GM10248 (cell line): ENCODE results near the gene TRIM34.

ENCODE experiments used
- CTCF ChIA-PET: fragments of 300-600 bp; sonication (Branson Sonifier 250); formaldehyde crosslinking; extraction: SDS; loops from one replicate; lab custom pipeline; 2021; ENCODE audit warnings: antibody characterized with exemption; lab: Yijun Ruan, JAX
- POLR2A ChIA-PET: fragments of 350-650 bp; sonication (Branson Sonifier 250); formaldehyde crosslinking; extraction: SDS; loops from one replicate; lab custom pipeline; 2020; ENCODE audit warnings: antibody characterized with exemption; lab: Yijun Ruan, JAX
- DNase-seq: peaks from one replicate; pipeline ENCODE4 v3.0.0; 2012; ENCODE audit errors: extremely low spot score
- TF ChIP-seq, protein P1 (sequence below): IDR thresholded peaks from 2 replicates; pipeline ENCODE4 v1.5.1; 2012; ENCODE audit warnings: mild to moderate bottlenecking, low read depth; ENCODE audit errors: extremely low read depth, missing control alignments, control extremely low read depth

The TRIM34 gene

GRCh38 chr11:5658318-5658717 lies 33.5 kb downstream of the TRIM34 start:
- ChIA-PET CTCF (interaction anchor here (0.9 kb wide), 1 partner anchor 26 kb away, joined by 3 read pairs; no protein-coding TSS in a partner anchor), POLR2A (no interaction called here)
- no peak for DNase-seq
- TF ChIP-seq, protein P1, sequence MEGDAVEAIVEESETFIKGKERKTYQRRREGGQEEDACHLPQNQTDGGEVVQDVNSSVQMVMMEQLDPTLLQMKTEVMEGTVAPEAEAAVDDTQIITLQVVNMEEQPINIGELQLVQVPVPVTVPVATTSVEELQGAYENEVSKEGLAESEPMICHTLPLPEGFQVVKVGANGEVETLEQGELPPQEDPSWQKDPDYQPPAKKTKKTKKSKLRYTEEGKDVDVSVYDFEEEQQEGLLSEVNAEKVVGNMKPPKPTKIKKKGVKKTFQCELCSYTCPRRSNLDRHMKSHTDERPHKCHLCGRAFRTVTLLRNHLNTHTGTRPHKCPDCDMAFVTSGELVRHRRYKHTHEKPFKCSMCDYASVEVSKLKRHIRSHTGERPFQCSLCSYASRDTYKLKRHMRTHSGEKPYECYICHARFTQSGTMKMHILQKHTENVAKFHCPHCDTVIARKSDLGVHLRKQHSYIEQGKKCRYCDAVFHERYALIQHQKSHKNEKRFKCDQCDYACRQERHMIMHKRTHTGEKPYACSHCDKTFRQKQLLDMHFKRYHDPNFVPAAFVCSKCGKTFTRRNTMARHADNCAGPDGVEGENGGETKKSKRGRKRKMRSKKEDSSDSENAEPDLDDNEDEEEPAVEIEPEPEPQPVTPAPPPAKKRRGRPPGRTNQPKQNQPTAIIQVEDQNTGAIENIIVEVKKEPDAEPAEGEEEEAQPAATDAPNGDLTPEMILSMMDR: no peak

- ChIA-PET POLR2A (no interaction called here), CTCF (no interaction called here)
- TF ChIP-seq, protein P1: no peak
- DNase-seq: no peak
Measured at GRCh38 chr11:5663511-5663910, 38.7 kb downstream of the TRIM34 start.

GRCh38 chr11:5665051-5665570 lies 40.3 kb downstream of the TRIM34 start:
- TF ChIP-seq, protein P1: no peak
- POLR2A ChIA-PET: no interaction called here
- CTCF ChIA-PET: interaction anchor here (2.4 kb wide), 1 partner anchor 14 kb away, joined by 11 read pairs; no protein-coding TSS in a partner anchor
- DNase-seq: no peak

DNA sequence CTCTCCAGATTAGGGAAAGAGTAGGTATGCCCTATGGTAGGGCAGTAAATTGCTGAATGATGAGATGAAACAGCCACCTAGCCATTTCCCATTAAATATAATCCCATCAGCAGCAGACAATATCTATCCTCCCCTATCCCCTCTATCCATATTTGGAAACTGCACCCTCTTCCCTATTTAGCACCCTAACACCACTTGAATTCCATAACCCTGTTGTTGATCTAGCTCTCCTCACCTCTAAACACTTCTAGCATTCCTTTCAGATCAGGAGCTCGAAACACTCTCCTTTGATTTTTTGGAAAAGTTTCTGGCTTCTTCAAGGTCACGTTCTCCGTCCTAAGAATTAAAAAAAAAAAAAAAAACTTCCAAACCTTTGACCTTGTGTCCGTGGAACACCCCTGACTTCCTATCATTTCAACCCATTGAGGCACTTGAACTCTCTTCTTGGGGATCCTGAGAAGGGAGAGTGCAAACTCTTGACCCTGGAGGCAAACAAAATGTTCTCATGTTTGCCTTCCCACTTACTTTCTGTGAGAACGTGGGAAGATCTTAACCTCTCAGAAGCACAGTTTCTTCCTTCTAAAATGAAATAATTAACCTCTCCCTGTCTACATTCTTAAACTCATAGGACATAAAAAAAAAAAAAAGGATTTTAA lies 41.1 kb downstream of the TRIM34 start:
- TF ChIP-seq, protein P1: no peak
- DNase-seq: no peak
- ChIA-PET POLR2A (no interaction called here), CTCF (interaction anchor here (2.4 kb wide), 1 partner anchor 13 kb away, joined by 11 read pairs; no protein-coding TSS in a partner anchor)

- ChIA-PET POLR2A (no interaction called here), CTCF (interaction anchor here (2.4 kb wide), 1 partner anchor 13 kb away, joined by 11 read pairs; no protein-coding TSS in a partner anchor)
- TF ChIP-seq, protein P1: no peak
- DNase-seq: no peak
Measured at GRCh38 chr11:5666402-5666793, 41.6 kb downstream of the TRIM34 start.

GRCh38 chr11:5671831-5672230 lies 47.0 kb downstream of the TRIM34 start:
- ChIA-PET CTCF (interaction anchor here (1.1 kb wide), 1 partner anchor 13 kb away, joined by 5 read pairs; the partner anchor contains the start of gene TRIM5), POLR2A (no interaction called here)
- DNase-seq: no peak
- TF ChIP-seq, protein P1: no peak
